ENCODE data around the gene C9orf152. TPM values are rescaled to one million over a fixed set of nuclear protein-coding genes. Genes with fewer than 3 reads are reported as not detected.

Gene C9orf152
- total and polyA plus RNA-seq, 2 of the 13 experiments (the other 11 are each of a cell fraction or from before 2014, with no cell fraction given), result 0.24 to 0.48 TPM

DNA sequence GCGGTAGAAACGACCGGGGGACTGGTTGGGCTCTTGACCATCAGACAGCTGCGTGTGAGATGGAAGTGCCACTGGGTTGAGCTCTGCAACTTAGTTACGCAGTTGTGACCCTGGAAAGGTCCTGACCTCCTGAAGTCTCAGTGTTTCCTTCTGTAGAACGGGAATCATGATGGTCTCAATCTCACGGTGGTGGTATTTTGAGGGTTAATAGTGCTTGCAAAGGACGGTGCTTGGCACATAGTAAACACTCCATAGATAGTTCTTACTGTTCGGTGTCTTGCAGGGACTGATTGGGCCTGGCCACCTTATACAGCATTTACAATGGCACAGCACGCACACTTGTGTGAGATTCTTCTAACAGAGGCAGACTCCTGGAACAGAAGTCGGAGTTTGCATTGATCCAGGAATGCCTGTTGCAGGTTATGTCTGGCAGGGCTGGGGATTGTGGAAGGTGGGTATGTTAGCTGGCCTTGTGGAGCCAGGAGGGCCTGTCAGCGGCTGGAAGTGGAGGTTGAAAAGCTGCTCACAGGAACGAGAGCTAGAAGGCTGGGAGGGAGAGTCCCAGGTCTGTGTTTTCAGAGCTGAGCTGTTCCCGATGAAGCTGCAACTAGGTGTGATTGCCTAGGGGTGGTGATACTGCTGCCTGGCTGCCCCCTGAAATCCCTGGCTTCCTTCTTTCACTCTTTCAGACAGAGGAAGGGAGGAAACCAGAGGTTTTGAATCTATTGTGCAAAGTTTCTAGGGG lies 49.3 kb upstream of the C9orf152 start (continued):
- TF ChIP-seq CTCF (CRISPR knock-in tag; IDR thresholded peaks at IDR 0.05) (no peak), KDM1A (CRISPR knock-in tag; IDR thresholded peaks at IDR 0.05) (peak; percentile 67; the same call in 1 of the 2 replicates), ZNF451 (CRISPR knock-in tag; IDR thresholded peaks at IDR 0.05) (0 out of 2 replicates have a peak, but pooled peaks have one; percentile 5), ZNF350 (CRISPR knock-in tag; IDR thresholded peaks at IDR 0.05; ENCODE audit: borderline replicate concordance, low read depth) (peak; percentile 61; the same call in 1 of the 2 replicates), ISX (CRISPR knock-in tag; conservative IDR thresholded peaks at IDR 0.05) (no peak), RBFOX2 (IDR thresholded peaks at IDR 0.05; ENCODE audit: low read depth, low read length) (no peak), ZBTB7B (CRISPR knock-in tag; IDR thresholded peaks at IDR 0.05) (no peak), HHEX (CRISPR knock-in tag; IDR thresholded peaks at IDR 0.05) (peak; percentile 36; the same call in 1 of the 2 replicates), ZNF431 (CRISPR knock-in tag; IDR thresholded peaks at IDR 0.05; ENCODE audit: borderline replicate concordance, low read depth) (no peak), CBX5 (CRISPR knock-in tag; IDR thresholded peaks at IDR 0.05; ENCODE audit: borderline replicate concordance) (0 out of 2 replicates have a peak, but pooled peaks have one; percentile 59), NCOA1 (CRISPR knock-in tag; IDR thresholded peaks at IDR 0.05) (no peak), NPAS2 (CRISPR knock-in tag; IDR thresholded peaks at IDR 0.05; ENCODE audit: borderline replicate concordance) (no peak), ZFX (CRISPR knock-in tag; IDR thresholded peaks at IDR 0.05; ENCODE audit: low read depth) (peak; percentile 39; the same call in 1 of the 2 replicates), ZFP91 (CRISPR knock-in tag; IDR thresholded peaks at IDR 0.05; ENCODE audit: borderline replicate concordance) (peak; percentile 61; the same call in 1 of the 2 replicates), ZNF629 (CRISPR knock-in tag; conservative IDR thresholded peaks at IDR 0.05) (peak; percentile 99), E2F5 (CRISPR knock-in tag; conservative IDR thresholded peaks at IDR 0.05) (0 out of 2 replicates have a peak, but pooled peaks have one; percentile 1), ATRX (CRISPR knock-in tag; IDR thresholded peaks at IDR 0.05; ENCODE audit: borderline replicate concordance) (no peak), CBX1 (IDR thresholded peaks at IDR 0.05; ENCODE audit: low read depth) (no peak), KAT7 (CRISPR knock-in tag; IDR thresholded peaks at IDR 0.05; ENCODE audit: borderline replicate concordance) (peak; percentile 85; the same call in 1 of the 2 replicates), CHD4 (IDR thresholded peaks at IDR 0.05; ENCODE audit: borderline replicate concordance, low read length) (peak; percentile 70; the same call in 1 of the 2 replicates), ZNF317 (CRISPR knock-in tag; IDR thresholded peaks at IDR 0.05) (0 out of 2 replicates have a peak, but pooled peaks have one; percentile 7), KDM4B (CRISPR knock-in tag; IDR thresholded peaks at IDR 0.05) (no peak), ZMYM4 (CRISPR knock-in tag; IDR thresholded peaks at IDR 0.05) (0 out of 2 replicates have a peak, but pooled peaks have one; percentile 32), FOXP1 (IDR thresholded peaks at IDR 0.05) (no peak), FOXP1 (CRISPR knock-in tag; IDR thresholded peaks at IDR 0.05) (no peak)
- TF ChIP-seq, protein P1, sequence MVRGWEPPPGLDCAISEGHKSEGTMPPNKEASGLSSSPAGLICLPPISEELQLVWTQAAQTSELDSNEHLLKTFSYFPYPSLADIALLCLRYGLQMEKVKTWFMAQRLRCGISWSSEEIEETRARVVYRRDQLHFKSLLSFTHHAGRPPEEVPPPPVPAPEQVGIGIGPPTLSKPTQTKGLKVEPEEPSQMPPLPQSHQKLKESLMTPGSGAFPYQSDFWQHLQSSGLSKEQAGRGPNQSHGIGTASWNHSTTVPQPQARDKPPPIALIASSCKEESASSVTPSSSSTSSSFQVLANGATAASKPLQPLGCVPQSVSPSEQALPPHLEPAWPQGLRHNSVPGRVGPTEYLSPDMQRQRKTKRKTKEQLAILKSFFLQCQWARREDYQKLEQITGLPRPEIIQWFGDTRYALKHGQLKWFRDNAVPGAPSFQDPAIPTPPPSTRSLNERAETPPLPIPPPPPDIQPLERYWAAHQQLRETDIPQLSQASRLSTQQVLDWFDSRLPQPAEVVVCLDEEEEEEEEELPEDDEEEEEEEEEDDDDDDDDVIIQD (CRISPR knock-in tag; IDR thresholded peaks at IDR 0.05; ENCODE audit: low read depth), result 0 out of 2 replicates have a peak, but pooled peaks have one; percentile 7

All from HepG2 (cell line).